ENCODE results near the gene SERPINB13. TPM values are rescaled to one million over a fixed set of nuclear protein-coding genes. Genes with fewer than 3 reads are reported as not detected.

SERPINB13 gene
- total and polyA plus RNA-seq, 9 of the 15 experiments (the other 6 are each of a cell fraction or from before 2014, with no cell fraction given), result not detected

GRCh38 chr18:63646936-63647335, 59.8 kb downstream of the SERPINB13 start:
- Histone ChIP-seq H3K36me3 (ENCODE audit: control insufficient read depth, insufficient read depth, low read length) (no peaks in the 10 kb centered on the region), H3K27ac (ENCODE audit: extremely low read depth, low read depth, low read length) (no peak overlapping the region), H3K4me2 (ENCODE audit: insufficient read depth, low read length) (no peak overlapping the region), H3K4me3 (no peak overlapping the region), H3K9ac (ENCODE audit: insufficient read depth in 1 of 2, low read depth in 2 of 2, low read length in 2 of 2) (no peak overlapping the region), H3K9me1 (ENCODE audit: control insufficient read depth, insufficient read depth, low read length) (no peaks in the 10 kb centered on the region), H3K4me1 (replicated peaks in 1 of 2; ENCODE audit: control insufficient read depth in 2 of 2, insufficient read depth in 2 of 2, low read length in 2 of 2) (no peaks in the 10 kb centered on the region), H3K9me3 (replicated peaks; ENCODE audit: control insufficient read depth, insufficient read depth, low read depth, low read length) (no peaks in the 10 kb centered on the region), H2AFZ (ENCODE audit: low read depth, low read length) (no peak overlapping the region), H4K20me1 (replicated peaks; ENCODE audit: control insufficient read depth, insufficient read depth, low read length) (no peaks in the 10 kb centered on the region), H3K79me2 (ENCODE audit: control insufficient read depth, insufficient read depth, low read length) (no peaks in the 10 kb centered on the region), H3K27me3 (ENCODE audit: control insufficient read depth in 2 of 2, insufficient read depth in 2 of 2, low read length in 2 of 2) (no peaks in the 10 kb centered on the region)
- no peak for FAIRE-seq
- in situ Hi-C loops (cut with MboI), result no loop called here
- ChIA-PET CTCF (ENCODE audit: low intra/inter-chr PET ratio) (no interaction called here), POLR2A (no interaction called here)
- intact Hi-C loops (cut with micrococcal nuclease), result no loop called here
- no peak for DNase-seq (ENCODE audit: extremely low read depth in 1 of 4, low spot score in 3 of 4)
- no peak for ATAC-seq
- TF ChIP-seq NFATC3 (IDR thresholded peaks at IDR 0.05), result no peak
- no peak for TF ChIP-seq ZNF561 (CRISPR knock-in tag; conservative IDR thresholded peaks at IDR 0.05)
- TF ChIP-seq ZNF512 (tag; IDR thresholded peaks at IDR 0.05), result no peak
- TF ChIP-seq CBX2 (IDR thresholded peaks at IDR 0.05; ENCODE audit: insufficient read depth, low read length, poor library complexity, severe bottlenecking), result no peak
- no TSS peak for BruUV-seq (replicated peaks)

- in situ Hi-C loops (cut with MboI), result no loop called here
- no peak for ATAC-seq
- ChIA-PET POLR2A (no interaction called here), CTCF (ENCODE audit: low intra/inter-chr PET ratio) (no interaction called here)
- no peak for DNase-seq (ENCODE audit: extremely low read depth in 1 of 4, low spot score in 3 of 4)
- no peaks in the 10 kb centered on the region for H3K4me1 ChIP-seq (replicated peaks in 1 of 2; ENCODE audit: control insufficient read depth in 2 of 2, insufficient read depth in 2 of 2, low read length in 2 of 2)
- no peak overlapping the region for H2AFZ ChIP-seq (ENCODE audit: low read depth, low read length)
- H3K9me1 ChIP-seq (ENCODE audit: control insufficient read depth, insufficient read depth, low read length), result no peaks in the 10 kb centered on the region
- no peak overlapping the region for H3K4me2 ChIP-seq (ENCODE audit: insufficient read depth, low read length)
- H3K4me3 ChIP-seq, result no peak overlapping the region
- no peak overlapping the region for H3K9ac ChIP-seq (ENCODE audit: insufficient read depth in 1 of 2, low read depth in 2 of 2, low read length in 2 of 2)
- WGBS (ENCODE audit: insufficient coverage, low coverage, missing lambda C conversion rate), result 2% methylated on average over 6 of the region's 7 CpGs
- no TSS peak for BruUV-seq (replicated peaks)
- no peaks in the 10 kb centered on the region for H3K27me3 ChIP-seq (ENCODE audit: control insufficient read depth in 2 of 2, insufficient read depth in 2 of 2, low read length in 2 of 2)
- intact Hi-C loops (cut with micrococcal nuclease), result no loop called here
- FAIRE-seq, result no peak
- no peaks in the 10 kb centered on the region for H3K9me3 ChIP-seq (replicated peaks; ENCODE audit: control insufficient read depth, insufficient read depth, low read depth, low read length)
- no peak overlapping the region for H3K27ac ChIP-seq (ENCODE audit: extremely low read depth, low read depth, low read length)
- no peaks in the 10 kb centered on the region for H3K79me2 ChIP-seq (ENCODE audit: control insufficient read depth, insufficient read depth, low read length)
- no peaks in the 10 kb centered on the region for H4K20me1 ChIP-seq (replicated peaks; ENCODE audit: control insufficient read depth, insufficient read depth, low read length)
- H3K36me3 ChIP-seq (ENCODE audit: control insufficient read depth, insufficient read depth, low read length), result no peaks in the 10 kb centered on the region
- no peak for TF ChIP-seq ZNF217 (CRISPR knock-in tag; IDR thresholded peaks at IDR 0.05)
- no peak for TF ChIP-seq ATF3 (IDR thresholded peaks at IDR 0.05)
- no peak for TF ChIP-seq ATF3 (CRISPR knock-in tag; conservative IDR thresholded peaks at IDR 0.05)
- TF ChIP-seq ZFP91 (CRISPR knock-in tag; IDR thresholded peaks at IDR 0.05), result no peak
- no peak for TF ChIP-seq BCL6 (CRISPR knock-in tag; IDR thresholded peaks at IDR 0.05)
- no peak for TF ChIP-seq ZNF146 (CRISPR knock-in tag; IDR thresholded peaks at IDR 0.05; ENCODE audit: unreplicated experiment)
- TF ChIP-seq NFYB (IDR thresholded peaks at IDR 0.05; ENCODE audit: extremely low read depth, insufficient read length), result no peak
- TF ChIP-seq BCOR (IDR thresholded peaks at IDR 0.05), result no peak
- TF ChIP-seq SUPT5H (IDR thresholded peaks at IDR 0.05), result no peak
- TF ChIP-seq NONO (IDR thresholded peaks at IDR 0.05; ENCODE audit: low read depth in 2 of 2, low read length in 1 of 2), result no peak
Observed at GRCh38 chr18:63648241-63648640, 61.1 kb downstream of the SERPINB13 start.

All from K562 (cell line).